MV-4-11 (cell line): ENCODE results near the gene GNAO1.

ENCODE experiments used
- DNase-seq: peaks from one replicate; lab custom pipeline; 2025; lab: John Stamatoyannopoulos, UW

Gene GNAO1

GRCh38 chr16:56266641-56267607 lies 75.6 kb downstream of the GNAO1 start:
- no peak for DNase-seq

- no peak for DNase-seq
These were observed 76.6 kb downstream of the GNAO1 start for GRCh38 chr16:56267888-56268287.

GRCh38 chr16:56268799-56269198 lies 77.5 kb downstream of the GNAO1 start:
- no peak for DNase-seq

- no peak for DNase-seq
These were observed 78.0 kb downstream of the GNAO1 start for GRCh38 chr16:56269281-56269680.

GRCh38 chr16:56269811-56270684 lies 78.8 kb downstream of the GNAO1 start:
- no peak for DNase-seq

- DNase-seq, result no peak
These were observed 79.5 kb downstream of the GNAO1 start for GRCh38 chr16:56270828-56271227.

- no peak for DNase-seq
These were observed 81.2 kb downstream of the GNAO1 start for GRCh38 chr16:56272583-56272894.

GRCh38 chr16:56273615-56274014 lies 82.3 kb downstream of the GNAO1 start:
- DNase-seq, result no peak

- no peak for DNase-seq
These were observed 83.1 kb downstream of the GNAO1 start for GRCh38 chr16:56274369-56274768.

- no peak for DNase-seq
These were observed 83.8 kb downstream of the GNAO1 start for GRCh38 chr16:56275076-56275475.

- DNase-seq, result no peak
These were observed 84.5 kb downstream of the GNAO1 start for GRCh38 chr16:56275801-56276200.

- no peak for DNase-seq
These were observed 85.8 kb downstream of the GNAO1 start for GRCh38 chr16:56277075-56277474.

GRCh38 chr16:56278196-56278855 lies 87.0 kb downstream of the GNAO1 start:
- DNase-seq, result no peak

GRCh38 chr16:56279132-56279531 lies 87.8 kb downstream of the GNAO1 start:
- DNase-seq, result no peak

- no peak for DNase-seq
These were observed 88.6 kb downstream of the GNAO1 start for GRCh38 chr16:56279914-56280313.

GRCh38 chr16:56281249-56281805 lies 90.0 kb downstream of the GNAO1 start:
- DNase-seq, result no peak

GRCh38 chr16:56282451-56282850 lies 91.2 kb downstream of the GNAO1 start:
- DNase-seq, result peak; percentile 89

GRCh38 chr16:56284521-56284920 lies 93.2 kb downstream of the GNAO1 start:
- DNase-seq, result no peak

- no peak for DNase-seq
These were observed 95.5 kb downstream of the GNAO1 start for GRCh38 chr16:56286809-56287208.

- DNase-seq, result no peak
These were observed 96.7 kb downstream of the GNAO1 start for GRCh38 chr16:56288019-56288418.

GRCh38 chr16:56289416-56289815 lies 98.1 kb downstream of the GNAO1 start:
- DNase-seq, result no peak

- DNase-seq, result no peak
These were observed 98.6 kb downstream of the GNAO1 start for GRCh38 chr16:56289862-56290261.
